Measurements from ENCODE around the gene KCNT2.

Gene KCNT2

GRCh38 chr1:196209265-196209664 is 399.0 kb downstream of the KCNT2 start:
- no peaks in the 10 kb centered on the region for H3K36me3 ChIP-seq (ENCODE audit: control insufficient read depth, insufficient read depth, low read length)
- no peak overlapping the region for H3K4me3 ChIP-seq (replicated peaks; ENCODE audit: low read depth, low read length)
- no peak for DNase-seq (ENCODE audit: extremely low read depth, insufficient read length)
- no peak for TF ChIP-seq CTCF (IDR thresholded peaks at IDR 0.05; ENCODE audit: insufficient read depth, low read length, poor library complexity, severe bottlenecking)
- no peaks in the 10 kb centered on the region for H3K27me3 ChIP-seq (replicated peaks; ENCODE audit: control insufficient read depth, insufficient read depth, low read length)

- DNase-seq (ENCODE audit: extremely low read depth, insufficient read length), result no peak
- TF ChIP-seq CTCF (IDR thresholded peaks at IDR 0.05; ENCODE audit: insufficient read depth, low read length, poor library complexity, severe bottlenecking), result no peak
Measured at GRCh38 chr1:196207612-196208217, 400.5 kb downstream of the KCNT2 start.

GRCh38 chr1:196205882-196206281 is 402.4 kb downstream of the KCNT2 start:
- no peaks in the 10 kb centered on the region for H3K27me3 ChIP-seq (replicated peaks; ENCODE audit: control insufficient read depth, insufficient read depth, low read length)
- TF ChIP-seq CTCF (IDR thresholded peaks at IDR 0.05; ENCODE audit: insufficient read depth, low read length, poor library complexity, severe bottlenecking), result no peak

More at GRCh38 chr1:196207612-196208217, 400.5 kb downstream of the KCNT2 start:
- Histone ChIP-seq H3K36me3 (ENCODE audit: control insufficient read depth, insufficient read depth, low read length) (no peaks in the 10 kb centered on the region), H3K27me3 (replicated peaks; ENCODE audit: control insufficient read depth, insufficient read depth, low read length) (no peaks in the 10 kb centered on the region), H3K4me3 (replicated peaks; ENCODE audit: low read depth, low read length) (no peak overlapping the region)

GRCh38 chr1:196196486-196196885 is 411.8 kb downstream of the KCNT2 start:
- Histone ChIP-seq H3K27me3 (replicated peaks; ENCODE audit: control insufficient read depth, insufficient read depth, low read length) (no peaks in the 10 kb centered on the region), H3K36me3 (ENCODE audit: control insufficient read depth, insufficient read depth, low read length) (no peaks in the 10 kb centered on the region), H3K4me3 (replicated peaks; ENCODE audit: low read depth, low read length) (no peak overlapping the region)
- TF ChIP-seq CTCF (IDR thresholded peaks at IDR 0.05; ENCODE audit: insufficient read depth, low read length, poor library complexity, severe bottlenecking), result no peak
- no peak for DNase-seq (ENCODE audit: extremely low read depth, insufficient read length)

More at GRCh38 chr1:196205882-196206281, 402.4 kb downstream of the KCNT2 start:
- Histone ChIP-seq H3K4me3 (replicated peaks; ENCODE audit: low read depth, low read length) (no peak overlapping the region), H3K36me3 (ENCODE audit: control insufficient read depth, insufficient read depth, low read length) (no peaks in the 10 kb centered on the region)
- no peak for DNase-seq (ENCODE audit: extremely low read depth, insufficient read length)

- no peaks in the 10 kb centered on the region for H3K27me3 ChIP-seq (replicated peaks; ENCODE audit: control insufficient read depth, insufficient read depth, low read length)
- no peak for TF ChIP-seq CTCF (IDR thresholded peaks at IDR 0.05; ENCODE audit: insufficient read depth, low read length, poor library complexity, severe bottlenecking)
- no peaks in the 10 kb centered on the region for H3K36me3 ChIP-seq (ENCODE audit: control insufficient read depth, insufficient read depth, low read length)
- DNase-seq (ENCODE audit: extremely low read depth, insufficient read length), result no peak
- H3K4me3 ChIP-seq (replicated peaks; ENCODE audit: low read depth, low read length), result no peak overlapping the region
Measured at GRCh38 chr1:196193896-196194559, 414.2 kb downstream of the KCNT2 start.

Data from GM06990 (cell line).